ENCODE results near the gene HBD. TPM values are rescaled to one million over a fixed set of nuclear protein-coding genes. Genes with fewer than 3 reads are reported as not detected.

Gene HBD
- total and polyA plus RNA-seq, 9 of the 15 experiments (the other 6 are each of a cell fraction or from before 2014, with no cell fraction given), result 11.8 to 169 (median 36.0) TPM

- TF ChIP-seq ARNT (IDR thresholded peaks at IDR 0.05), result 0 out of 4 replicates have a peak, but pooled peaks have one; percentile 52 to 61
- no peak for TF ChIP-seq ZNF143 (CRISPR knock-in tag; IDR thresholded peaks at IDR 0.05)
- TF ChIP-seq ZMIZ1 (IDR thresholded peaks at IDR 0.05; ENCODE audit: low read depth in 2 of 2, low read length in 2 of 2), result no peak
- TF ChIP-seq SPI1 (IDR thresholded peaks at IDR 0.05; ENCODE audit: borderline replicate concordance, low read depth, low read length), result no peak
- no peak for TF ChIP-seq TSC22D4 (tag; IDR thresholded peaks at IDR 0.05)
- no peak for TF ChIP-seq KLF16 (IDR thresholded peaks at IDR 0.05)
- no peak for TF ChIP-seq PHB (CRISPR knock-in tag; IDR thresholded peaks at IDR 0.05)
- TF ChIP-seq PURB (CRISPR knock-in tag; IDR thresholded peaks at IDR 0.05; ENCODE audit: low read depth), result no peak
- no peak for TF ChIP-seq ARID3A (IDR thresholded peaks at IDR 0.05; ENCODE audit: borderline replicate concordance, low read depth, low read length)
- TF ChIP-seq ZNF740 (CRISPR knock-in tag; IDR thresholded peaks at IDR 0.05), result no peak
- no peak for TF ChIP-seq ZNF740 (tag; IDR thresholded peaks at IDR 0.05)
- no peak for TF ChIP-seq PATZ1 (CRISPR knock-in tag; IDR thresholded peaks at IDR 0.05; ENCODE audit: borderline replicate concordance)
- no peak for TF ChIP-seq POLR2G (IDR thresholded peaks at IDR 0.05; ENCODE audit: low read depth, low read length)
- TF ChIP-seq ZNF316 (IDR thresholded peaks at IDR 0.05), result peak; percentile 83
- TF ChIP-seq MBD2 (IDR thresholded peaks at IDR 0.05; ENCODE audit: borderline replicate concordance, low read depth), result no peak
- no peak for TF ChIP-seq HNRNPH1 (optimal IDR thresholded peaks at IDR 0.05; ENCODE audit: low read depth, low read length)
- no peak for TF ChIP-seq ZNF561 (CRISPR knock-in tag; conservative IDR thresholded peaks at IDR 0.05)
- no peak for TF ChIP-seq RBM25 (IDR thresholded peaks at IDR 0.05; ENCODE audit: low read depth, low read length, severe bottlenecking)
- TF ChIP-seq ZBTB12 (CRISPR knock-in tag; IDR thresholded peaks at IDR 0.05), result no peak
Measured at GRCh38 chr11:5235364-5236095, 1.2 kb upstream of the HBD start (continued).

All from K562 (cell line).